GM04504 (cell line): ENCODE measurements around the gene PPIF.

Experiments
- DNase-seq: peaks from one replicate; pipeline ENCODE4 v3.0.0-alpha.2; 2012; ENCODE audit warnings: low read depth

PPIF gene

GRCh38 chr10:79374312-79375191 is 27.3 kb downstream of the PPIF start:
- DNase-seq = peak; percentile 53

GRCh38 chr10:79375321-79376077 is 28.2 kb downstream of the PPIF start:
- DNase-seq = no peak

- no peak for DNase-seq
These were observed 28.9 kb downstream of the PPIF start for GRCh38 chr10:79376078-79376628.

GRCh38 chr10:79376751-79377556 is 29.7 kb downstream of the PPIF start:
- no peak for DNase-seq

GRCh38 chr10:79377557-79378382 is 30.5 kb downstream of the PPIF start:
- no peak for DNase-seq

GRCh38 chr10:79378383-79378646 is 31.0 kb downstream of the PPIF start:
- no peak for DNase-seq

- DNase-seq = no peak
These were observed 31.6 kb downstream of the PPIF start for GRCh38 chr10:79378647-79379511.

GRCh38 chr10:79379512-79380124 is 32.3 kb downstream of the PPIF start:
- DNase-seq = no peak

- DNase-seq = peak; percentile 77
These were observed 33.1 kb downstream of the PPIF start for GRCh38 chr10:79380125-79380945.

- DNase-seq = no peak
These were observed 33.9 kb downstream of the PPIF start for GRCh38 chr10:79380946-79381721.

GRCh38 chr10:79381804-79382221 is 34.5 kb downstream of the PPIF start:
- DNase-seq = peak; percentile 86

- DNase-seq = no peak
These were observed 35.2 kb downstream of the PPIF start for GRCh38 chr10:79382491-79382941.

GRCh38 chr10:79383974-79384606 is 36.8 kb downstream of the PPIF start:
- no peak for DNase-seq

- no peak for DNase-seq
These were observed 37.6 kb downstream of the PPIF start for GRCh38 chr10:79384773-79385391.

GRCh38 chr10:79385392-79385795 is 38.1 kb downstream of the PPIF start:
- DNase-seq = no peak

GRCh38 chr10:79385804-79386531 is 38.7 kb downstream of the PPIF start:
- DNase-seq = no peak
